Thoracic aorta (tissue), 2 donors: Measurements from ENCODE around the gene NAV3. TPM values are rescaled to one million over a fixed set of nuclear protein-coding genes. Genes with fewer than 3 reads are reported as not detected.
"Not testable (repeated sequence)": the region's sequence is repeated elsewhere in the genome, so short reads cannot be mapped to it uniquely, and the experiment has no call there.

Experiments used
- ATAC-seq: fragments of 150-250 bp; one replicate; pipeline ENCODE4 v1.8.0; 2017; ENCODE audit warnings: low read depth; ENCODE audit not compliant: insufficient number of reproducible peaks, low FRiP score
- DNase-seq: peaks from one replicate; pipeline ENCODE4 v3.0.0-alpha.2; 2020; ENCODE audit warnings: low spot score
- H3K27ac ChIP-seq, 2 donors: fragments of 200-600 bp; sonication (generic); 1 replicate in 1 of 2; 2 replicates in 1 of 2; pipeline ENCODE4 v1.5.1; 2016; ENCODE audit warnings: mild to moderate bottlenecking in 2 of 2, moderate library complexity in 2 of 2
- H3K27me3 ChIP-seq: fragments of 200-600 bp; sonication (generic); replicated peaks from 2 replicates; pipeline ENCODE4 v1.6.0; 2016; ENCODE audit warnings: mild to moderate bottlenecking; ENCODE audit not compliant: insufficient read depth
- H3K36me3 ChIP-seq: fragments of 200-600 bp; sonication (generic); one replicate; pipeline ENCODE4 v1.5.1; 2016
- H3K4me1 ChIP-seq, 2 donors: fragments of 200-600 bp; sonication (generic); 1 replicate in 1 of 2; 2 replicates in 1 of 2; pipeline versions ENCODE4 v1.5.1 to v1.6.0; 2016; ENCODE audit warnings: low read depth in 2 of 2, mild to moderate bottlenecking in 1 of 2; ENCODE audit not compliant: control insufficient read depth in 1 of 2
- H3K4me3 ChIP-seq: fragments of 200-600 bp; sonication (generic); 2 replicates; pipeline ENCODE4 v1.5.1; 2016; ENCODE audit warnings: mild to moderate bottlenecking
- H3K9me3 ChIP-seq: fragments of 200-600 bp; sonication (generic); 2 replicates; pipeline ENCODE4 v1.5.1; 2016
- total RNA-seq, 2 donors: library from RNA; depleted of rRNA; stranded (reverse); fragments of >200 nt; gene quantifications; one replicate each; pipeline versions ENCODE4 v1.1.0 to v1.2.3, GENCODE V29; 2016
- TF ChIP-seq, protein P1 (sequence below): fragments of 200-600 bp; sonication (generic); IDR thresholded peaks from one replicate; pipeline ENCODE4 v1.5.1; 2019; ENCODE audit warnings: antibody characterized with exemption

NAV3 gene
- total RNA-seq, 2 donors from 2014 or later: 9.3 to 11.6 TPM

DNA sequence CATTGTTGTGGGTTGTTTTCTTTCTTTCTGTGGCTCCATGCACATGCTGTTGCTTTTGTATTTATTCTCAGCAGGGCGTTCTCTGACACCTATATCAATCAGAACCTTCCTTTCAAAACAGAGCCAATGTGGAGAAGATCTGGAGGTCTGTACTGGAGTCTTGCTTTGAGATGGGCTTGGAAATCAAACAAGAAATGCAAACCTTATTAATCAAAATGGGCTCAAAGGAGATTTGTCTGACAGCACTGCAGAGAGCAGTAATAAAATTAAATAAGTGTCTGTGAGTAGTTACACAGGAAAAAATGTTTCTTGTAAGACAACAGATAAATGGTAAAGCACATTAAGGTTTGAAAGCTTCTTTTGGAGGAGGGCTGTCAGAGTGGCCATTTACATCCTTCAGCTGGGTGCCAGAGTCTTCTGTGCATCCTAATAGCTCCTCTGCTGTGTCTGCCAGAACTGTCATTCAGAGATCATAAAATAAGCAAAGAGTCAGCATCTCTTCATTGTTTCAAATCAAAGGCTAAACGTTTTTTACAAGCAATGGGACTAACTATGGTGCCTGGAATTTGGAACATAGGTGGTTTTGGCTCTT is 414.3 kb downstream of the NAV3 start:
- Histone ChIP-seq H3K9me3 (no peaks in the 10 kb centered on the region), H3K27ac (no peak overlapping the region), H3K4me3 (no peak overlapping the region), H3K27me3 (no peaks in the 10 kb centered on the region), H3K36me3 (no peaks in the 10 kb centered on the region), H3K4me1 (no peaks in the 10 kb centered on the region)
- ATAC-seq (no peak), DNase-seq (no peak)
- TF ChIP-seq, protein P1, sequence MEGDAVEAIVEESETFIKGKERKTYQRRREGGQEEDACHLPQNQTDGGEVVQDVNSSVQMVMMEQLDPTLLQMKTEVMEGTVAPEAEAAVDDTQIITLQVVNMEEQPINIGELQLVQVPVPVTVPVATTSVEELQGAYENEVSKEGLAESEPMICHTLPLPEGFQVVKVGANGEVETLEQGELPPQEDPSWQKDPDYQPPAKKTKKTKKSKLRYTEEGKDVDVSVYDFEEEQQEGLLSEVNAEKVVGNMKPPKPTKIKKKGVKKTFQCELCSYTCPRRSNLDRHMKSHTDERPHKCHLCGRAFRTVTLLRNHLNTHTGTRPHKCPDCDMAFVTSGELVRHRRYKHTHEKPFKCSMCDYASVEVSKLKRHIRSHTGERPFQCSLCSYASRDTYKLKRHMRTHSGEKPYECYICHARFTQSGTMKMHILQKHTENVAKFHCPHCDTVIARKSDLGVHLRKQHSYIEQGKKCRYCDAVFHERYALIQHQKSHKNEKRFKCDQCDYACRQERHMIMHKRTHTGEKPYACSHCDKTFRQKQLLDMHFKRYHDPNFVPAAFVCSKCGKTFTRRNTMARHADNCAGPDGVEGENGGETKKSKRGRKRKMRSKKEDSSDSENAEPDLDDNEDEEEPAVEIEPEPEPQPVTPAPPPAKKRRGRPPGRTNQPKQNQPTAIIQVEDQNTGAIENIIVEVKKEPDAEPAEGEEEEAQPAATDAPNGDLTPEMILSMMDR: no peak

DNA sequence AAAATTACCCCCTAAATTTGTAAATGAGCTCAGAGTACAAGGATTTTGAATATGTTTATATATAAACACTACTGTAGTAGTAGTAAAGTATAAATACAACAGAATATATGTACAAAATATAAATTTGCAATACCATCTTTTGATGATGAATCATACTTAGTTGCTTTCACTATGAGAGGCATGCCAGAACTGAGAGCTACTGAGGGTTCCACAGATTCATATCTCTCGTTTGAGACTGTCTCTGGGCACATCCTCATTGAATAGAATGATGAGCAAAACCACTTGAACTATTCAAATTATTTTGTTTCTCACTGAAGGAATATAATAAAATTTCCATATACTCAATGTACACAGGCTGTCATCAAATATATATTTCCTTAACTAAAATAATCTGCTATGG is 417.6 kb downstream of the NAV3 start:
- H3K9me3 ChIP-seq: no peaks in the 10 kb centered on the region
- H3K4me3 ChIP-seq: no peak overlapping the region
- TF ChIP-seq, protein P1: no peak
- H3K4me1 ChIP-seq: no peaks in the 10 kb centered on the region
- no peaks in the 10 kb centered on the region for H3K27me3 ChIP-seq
- no peak for DNase-seq
- no peak overlapping the region for H3K27ac ChIP-seq
- no peak for ATAC-seq
- no peaks in the 10 kb centered on the region for H3K36me3 ChIP-seq

DNA sequence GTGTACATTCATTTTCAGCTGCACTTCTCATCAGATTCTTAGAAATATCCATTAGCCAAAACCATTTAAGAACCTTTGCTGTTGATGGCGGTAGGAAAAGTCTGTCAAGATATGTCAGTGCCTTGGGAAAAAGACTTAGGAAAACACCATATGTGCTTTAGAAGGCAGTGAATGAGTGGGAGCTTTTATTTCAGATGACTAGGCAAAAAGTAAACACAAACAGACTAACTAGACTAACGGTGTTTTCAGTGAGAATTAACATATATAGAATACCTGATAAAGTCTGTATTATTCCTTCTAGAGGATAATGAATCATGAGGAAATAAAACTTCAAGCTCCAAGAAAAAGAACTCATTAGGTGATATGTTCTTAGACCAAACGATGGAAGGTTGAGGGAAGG is 418.9 kb downstream of the NAV3 start:
- TF ChIP-seq, protein P1: no peak
- ATAC-seq (no peak), DNase-seq (no peak)
- Histone ChIP-seq H3K27ac (no peak overlapping the region), H3K4me1 (no peaks in the 10 kb centered on the region), H3K27me3 (no peaks in the 10 kb centered on the region), H3K9me3 (no peaks in the 10 kb centered on the region), H3K36me3 (no peaks in the 10 kb centered on the region), H3K4me3 (no peak overlapping the region)

DNA sequence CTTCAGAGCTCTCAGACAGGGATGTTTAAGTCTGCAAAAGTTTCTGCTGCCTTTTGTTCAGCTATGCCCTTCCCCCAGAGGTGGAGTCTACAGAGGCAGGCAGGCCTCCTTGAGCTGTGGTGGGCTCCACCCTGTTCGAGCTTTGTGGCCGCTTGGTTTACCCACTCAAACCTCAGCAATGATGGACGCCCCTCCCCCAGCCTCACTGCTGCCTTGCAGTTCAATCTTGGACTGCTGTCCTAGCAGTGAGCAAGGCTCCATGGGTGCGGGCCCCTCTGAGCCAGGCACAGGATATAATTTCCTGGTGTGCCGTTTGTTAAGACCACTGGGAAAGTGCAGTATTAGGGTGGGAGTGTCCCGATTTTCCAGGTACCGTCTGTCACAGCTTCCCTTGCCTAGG is 427.0 kb downstream of the NAV3 start:
- not testable (repeated sequence) for ATAC-seq, DNase-seq, H3K4me1 ChIP-seq

DNA sequence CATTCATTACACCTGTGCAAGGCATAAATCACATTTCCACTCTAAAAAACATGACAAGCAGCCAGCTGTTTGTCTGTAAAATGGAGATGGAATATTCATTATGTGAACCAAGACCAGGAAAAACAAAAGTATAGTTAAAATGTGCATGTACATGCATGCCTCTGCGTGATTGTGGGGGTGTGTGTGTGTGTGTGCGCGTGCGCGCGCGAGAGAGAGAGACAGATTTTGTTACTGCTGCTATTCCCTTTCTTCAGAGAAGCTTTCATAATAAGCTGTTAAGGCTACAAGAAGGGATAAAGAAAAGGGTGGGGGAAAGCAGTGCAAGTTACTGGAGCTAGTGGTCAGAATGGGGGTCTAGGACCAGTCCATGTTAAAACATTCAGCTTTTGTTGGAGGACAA is 430.3 kb downstream of the NAV3 start:
- Histone ChIP-seq H3K27ac (no peak overlapping the region), H3K9me3 (no peaks in the 10 kb centered on the region), H3K27me3 (no peaks in the 10 kb centered on the region), H3K36me3 (no peaks in the 10 kb centered on the region), H3K4me1 (no peaks in the 10 kb centered on the region), H3K4me3 (no peak overlapping the region)
- DNase-seq: no peak
- TF ChIP-seq, protein P1: no peak
- no peak for ATAC-seq

More for the DNA sequence above, 427.0 kb downstream of the NAV3 start:
- H3K27ac ChIP-seq, H3K4me3 ChIP-seq, H3K27me3 ChIP-seq, H3K9me3 ChIP-seq, H3K36me3 ChIP-seq: not testable (repeated sequence)

DNA sequence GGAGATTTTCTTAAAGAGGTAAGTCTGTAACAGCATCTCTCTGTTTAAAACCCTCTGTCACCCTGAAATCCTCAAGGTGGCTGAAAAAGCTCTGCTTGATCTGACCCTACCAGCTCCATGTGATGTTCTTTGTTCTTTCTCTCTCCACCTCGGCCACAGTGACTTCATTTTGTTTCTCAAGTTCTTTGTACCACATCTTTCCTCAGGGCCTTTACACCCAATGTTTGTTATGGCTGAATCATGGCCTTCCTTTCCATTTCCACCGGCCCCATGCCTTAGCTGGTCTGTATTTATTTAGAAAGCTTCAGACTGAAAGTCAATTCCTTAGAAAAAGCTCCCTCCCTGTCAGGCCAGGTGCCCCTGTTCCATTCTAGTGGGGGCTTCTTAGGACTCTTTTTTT is 431.2 kb downstream of the NAV3 start:
- Histone ChIP-seq H3K36me3 (no peaks in the 10 kb centered on the region), H3K4me3 (no peak overlapping the region), H3K27ac (no peak overlapping the region), H3K27me3 (no peaks in the 10 kb centered on the region), H3K4me1 (no peaks in the 10 kb centered on the region), H3K9me3 (no peaks in the 10 kb centered on the region)
- DNase-seq (no peak), ATAC-seq (no peak)
- TF ChIP-seq, protein P1: no peak
